Measurements from ENCODE around the gene CHCHD3. TPM values are rescaled to one million over a fixed set of nuclear protein-coding genes. Genes with fewer than 3 reads are reported as not detected.

Gene CHCHD3
- total RNA-seq, 2 experiments from 2014 or later: 21.6 to 21.7 TPM

GRCh38 chr7:132959891-132960290 lies 122.0 kb downstream of the CHCHD3 start:
- Mint-ChIP-seq H3K4me3 (no peak overlapping the region), H3K4me1 (ENCODE audit: low read depth) (peaks cover 4% of the 10 kb centered on the region), H3K27ac (no peak overlapping the region), H3K9me3 (no peaks in the 10 kb centered on the region), H3K36me3 (ENCODE audit: low read depth) (peaks cover 36% of the 10 kb centered on the region), H3K27me3 (no peaks in the 10 kb centered on the region)
- H3K9me3 ChIP-seq (ENCODE audit: control insufficient read depth in 1 of 2, insufficient read depth in 1 of 2, low read length in 2 of 2): no peaks in the 10 kb centered on the region
- no peaks in the 10 kb centered on the region for H3K4me1 ChIP-seq (ENCODE audit: insufficient read depth, low read length)
- H3K27me3 ChIP-seq (ENCODE audit: control insufficient read depth in 1 of 2, insufficient read depth in 2 of 2, low read length in 2 of 2): no peaks in the 10 kb centered on the region
- TF ChIP-seq, protein P1, sequence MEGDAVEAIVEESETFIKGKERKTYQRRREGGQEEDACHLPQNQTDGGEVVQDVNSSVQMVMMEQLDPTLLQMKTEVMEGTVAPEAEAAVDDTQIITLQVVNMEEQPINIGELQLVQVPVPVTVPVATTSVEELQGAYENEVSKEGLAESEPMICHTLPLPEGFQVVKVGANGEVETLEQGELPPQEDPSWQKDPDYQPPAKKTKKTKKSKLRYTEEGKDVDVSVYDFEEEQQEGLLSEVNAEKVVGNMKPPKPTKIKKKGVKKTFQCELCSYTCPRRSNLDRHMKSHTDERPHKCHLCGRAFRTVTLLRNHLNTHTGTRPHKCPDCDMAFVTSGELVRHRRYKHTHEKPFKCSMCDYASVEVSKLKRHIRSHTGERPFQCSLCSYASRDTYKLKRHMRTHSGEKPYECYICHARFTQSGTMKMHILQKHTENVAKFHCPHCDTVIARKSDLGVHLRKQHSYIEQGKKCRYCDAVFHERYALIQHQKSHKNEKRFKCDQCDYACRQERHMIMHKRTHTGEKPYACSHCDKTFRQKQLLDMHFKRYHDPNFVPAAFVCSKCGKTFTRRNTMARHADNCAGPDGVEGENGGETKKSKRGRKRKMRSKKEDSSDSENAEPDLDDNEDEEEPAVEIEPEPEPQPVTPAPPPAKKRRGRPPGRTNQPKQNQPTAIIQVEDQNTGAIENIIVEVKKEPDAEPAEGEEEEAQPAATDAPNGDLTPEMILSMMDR (IDR thresholded peaks at IDR 0.05): no peak
- DNase-seq: no peak
- intact Hi-C loops (cut with DNase I, micrococcal nuclease): no loop called here
- ATAC-seq (ENCODE audit: poor library complexity): no peak
- H3K36me3 ChIP-seq (ENCODE audit: insufficient read depth, low read length): no peaks in the 10 kb centered on the region
- POLR2A ChIA-PET: no interaction called here
- H3K27ac ChIP-seq (ENCODE audit: low read depth in 1 of 2, low read length in 2 of 2): no peak overlapping the region
- no peak overlapping the region for H3K4me3 ChIP-seq (ENCODE audit: low read length)
- CTCF ChIA-PET: no interaction called here

- POLR2A ChIA-PET: no interaction called here
- DNase-seq (no peak), ATAC-seq (ENCODE audit: poor library complexity) (no peak)
- Mint-ChIP-seq H3K27me3 (no peaks in the 10 kb centered on the region), H3K27ac (no peak overlapping the region), H3K4me3 (no peak overlapping the region), H3K4me1 (ENCODE audit: low read depth) (peaks cover 4% of the 10 kb centered on the region), H3K36me3 (ENCODE audit: low read depth) (peaks cover 44% of the 10 kb centered on the region), H3K9me3 (no peaks in the 10 kb centered on the region)
- no peaks in the 10 kb centered on the region for H3K9me3 ChIP-seq (ENCODE audit: control insufficient read depth in 1 of 2, insufficient read depth in 1 of 2, low read length in 2 of 2)
- H3K27me3 ChIP-seq (ENCODE audit: control insufficient read depth in 1 of 2, insufficient read depth in 2 of 2, low read length in 2 of 2): no peaks in the 10 kb centered on the region
- H3K36me3 ChIP-seq (ENCODE audit: insufficient read depth, low read length): no peaks in the 10 kb centered on the region
- intact Hi-C loops (cut with DNase I, micrococcal nuclease): no loop called here
- CTCF ChIA-PET: interaction anchor here (0.6 kb wide), 1 partner anchor 112 kb away, joined by 3 read pairs; no protein-coding TSS in a partner anchor
- H3K4me1 ChIP-seq (ENCODE audit: insufficient read depth, low read length): no peaks in the 10 kb centered on the region
- H3K27ac ChIP-seq (ENCODE audit: low read depth in 1 of 2, low read length in 2 of 2): no peak overlapping the region
- TF ChIP-seq, protein P1 (IDR thresholded peaks at IDR 0.05): no peak
- no peak overlapping the region for H3K4me3 ChIP-seq (ENCODE audit: low read length)
Observed at GRCh38 chr7:132956556-132956955, 125.3 kb downstream of the CHCHD3 start.

DNA sequence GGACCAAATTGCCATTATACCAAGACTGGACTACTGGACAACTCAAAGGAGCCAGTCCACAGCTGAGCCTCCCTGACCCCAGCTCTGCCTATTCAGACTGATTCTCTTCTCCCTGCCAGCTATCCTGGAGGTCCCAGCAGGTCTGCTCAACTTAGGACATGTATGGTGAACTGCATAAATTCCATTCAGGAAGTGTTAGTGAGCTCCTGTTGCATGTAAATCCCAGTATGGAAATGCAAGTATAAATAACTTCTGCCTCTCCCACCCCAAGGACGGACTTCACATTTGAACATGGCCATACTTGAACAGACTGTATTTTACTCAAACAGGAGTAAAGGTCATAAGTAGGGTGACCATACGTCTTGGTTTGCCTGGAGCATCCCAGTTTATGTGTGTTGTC lies 128.4 kb downstream of the CHCHD3 start:
- ChIA-PET POLR2A (no interaction called here), CTCF (no interaction called here)
- Mint-ChIP-seq H3K4me1 (ENCODE audit: low read depth) (no peaks in the 10 kb centered on the region), H3K9me3 (no peaks in the 10 kb centered on the region), H3K4me3 (no peak overlapping the region), H3K27me3 (no peaks in the 10 kb centered on the region), H3K36me3 (ENCODE audit: low read depth) (peaks cover 37% of the 10 kb centered on the region), H3K27ac (no peak overlapping the region)
- H3K4me1 ChIP-seq (ENCODE audit: insufficient read depth, low read length): no peaks in the 10 kb centered on the region
- H3K27me3 ChIP-seq (ENCODE audit: control insufficient read depth in 1 of 2, insufficient read depth in 2 of 2, low read length in 2 of 2): no peaks in the 10 kb centered on the region
- no peak for ATAC-seq (ENCODE audit: poor library complexity)
- DNase-seq: no peak
- H3K36me3 ChIP-seq (ENCODE audit: insufficient read depth, low read length): no peaks in the 10 kb centered on the region
- intact Hi-C loops (cut with DNase I, micrococcal nuclease): no loop called here
- no peak overlapping the region for H3K27ac ChIP-seq (ENCODE audit: low read depth in 1 of 2, low read length in 2 of 2)
- H3K9me3 ChIP-seq (ENCODE audit: control insufficient read depth in 1 of 2, insufficient read depth in 1 of 2, low read length in 2 of 2): no peaks in the 10 kb centered on the region
- TF ChIP-seq, protein P1 (IDR thresholded peaks at IDR 0.05): no peak
- no peak overlapping the region for H3K4me3 ChIP-seq (ENCODE audit: low read length)
